GM12892 (cell line): ENCODE results near the gene PHTF1.

ENCODE experiments used
- DNase-seq: peaks from one replicate; pipeline ENCODE4 v3.0.0; 2011; ENCODE audit not compliant: insufficient read length
- FAIRE-seq: peaks from 2 replicates; lab custom pipeline; 2011; peaks lifted over from hg19 to GRCh38; lab: Jason Lieb, UNC
- POLR2A ChIP-seq: IDR thresholded peaks from 2 replicates; pipeline ENCODE4 v1.6.1; 2011; ENCODE audit warnings: low read depth, low read length, control low read depth
- POLR2AphosphoS5 ChIP-seq: IDR thresholded peaks from 2 replicates; pipeline ENCODE4 v1.6.1; 2011; ENCODE audit warnings: low read depth, low read length, control low read depth
- TAF1 ChIP-seq: IDR thresholded peaks from 2 replicates; pipeline ENCODE4 v1.6.1; 2011; ENCODE audit warnings: low read depth, mild to moderate bottlenecking, control low read depth, low read length, borderline replicate concordance

Gene PHTF1

GRCh38 chr1:113654883-113655282, 104.4 kb downstream of the PHTF1 start:
- FAIRE-seq (no peak), DNase-seq (no peak)
- TF ChIP-seq POLR2AphosphoS5 (no peak), POLR2A (no peak), TAF1 (no peak)

DNA sequence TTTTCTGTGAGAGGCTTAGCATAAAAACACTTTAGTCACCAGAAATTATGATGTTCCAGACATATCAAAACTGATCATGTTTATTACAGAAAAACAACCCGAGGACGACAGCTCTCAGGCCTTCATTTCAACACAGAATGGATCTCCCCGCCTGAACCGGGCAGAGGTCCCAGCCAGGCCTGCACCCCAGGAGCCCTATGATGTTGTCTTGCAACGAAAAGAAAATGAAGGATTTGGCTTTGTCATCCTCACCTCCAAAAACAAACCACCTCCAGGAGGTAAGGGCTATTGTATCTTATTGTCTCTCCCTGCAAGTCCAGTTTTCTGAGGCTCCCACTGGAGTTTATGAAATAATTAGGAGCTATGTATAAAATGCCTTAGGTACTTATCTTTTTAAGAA, 105.5 kb downstream of the PHTF1 start:
- TF ChIP-seq POLR2A (no peak), TAF1 (no peak), POLR2AphosphoS5 (no peak)
- DNase-seq = no peak
- peak; percentile 44 for FAIRE-seq

DNA sequence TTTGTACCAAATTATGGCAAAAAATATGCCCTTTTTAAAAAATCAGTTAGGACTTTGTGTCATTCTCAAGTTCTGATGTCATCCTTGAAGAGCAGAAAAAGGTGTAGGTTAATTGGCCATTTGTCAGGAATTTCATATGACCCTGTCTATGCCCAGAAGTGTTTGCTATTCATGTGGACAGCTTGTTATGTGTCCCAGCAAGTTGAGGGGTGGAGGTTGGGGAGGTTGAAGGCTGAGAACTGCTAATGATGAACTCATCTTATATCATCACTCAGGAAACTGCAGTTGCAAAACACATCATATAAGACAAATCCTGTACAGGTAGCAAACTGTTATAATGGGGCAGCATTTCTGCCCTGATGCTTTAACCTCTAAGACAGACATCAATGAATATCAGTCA, 106.5 kb downstream of the PHTF1 start:
- FAIRE-seq (no peak), DNase-seq (no peak)
- TF ChIP-seq POLR2AphosphoS5 = no peak
- TF ChIP-seq TAF1 = no peak
- no peak for TF ChIP-seq POLR2A

GRCh38 chr1:113648478-113648877, 110.8 kb downstream of the PHTF1 start:
- no peak for FAIRE-seq
- TF ChIP-seq POLR2AphosphoS5 (no peak), TAF1 (no peak), POLR2A (no peak)
- DNase-seq = no peak

DNA sequence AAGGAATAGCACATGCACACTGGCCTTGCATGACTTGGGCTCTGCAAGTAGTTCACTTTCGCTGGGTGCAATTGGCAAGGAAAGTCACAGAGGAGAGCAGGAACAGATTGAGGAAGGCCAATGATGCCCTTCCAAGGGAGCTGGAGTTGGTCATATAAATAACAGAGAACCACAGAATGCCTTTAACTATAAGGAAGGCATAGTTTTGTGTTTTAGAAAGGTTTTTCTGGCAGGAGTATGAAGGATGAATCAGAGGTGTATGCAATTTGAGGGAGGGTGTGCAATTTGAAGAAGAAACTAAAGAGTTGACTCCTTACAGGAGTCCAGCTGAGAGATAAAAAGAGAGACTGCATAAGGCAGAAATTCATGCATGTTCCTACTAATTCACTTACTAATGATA, 112.1 kb downstream of the PHTF1 start:
- no peak for TF ChIP-seq POLR2A
- no peak for TF ChIP-seq TAF1
- TF ChIP-seq POLR2AphosphoS5 = no peak
- peak; percentile 5 for FAIRE-seq
- no peak for DNase-seq
